Measurements from ENCODE around the gene TMEM108. TPM values are rescaled to one million over a fixed set of nuclear protein-coding genes. Genes with fewer than 3 reads are reported as not detected.

TMEM108 gene
- total RNA-seq, 1 experiment from 2014 or later = not detected

- Histone ChIP-seq H3K27me3 (replicated peaks; ENCODE audit: control insufficient read depth, insufficient read depth, low read length) (no peaks in the 10 kb centered on the region), H3K9me3 (no peaks in the 10 kb centered on the region), H3K36me3 (ENCODE audit: control insufficient read depth, insufficient read depth, low read length) (no peaks in the 10 kb centered on the region), H3K4me3 (ENCODE audit: low read depth, low read length) (no peak overlapping the region), H3K4me1 (no peaks in the 10 kb centered on the region)
- Mint-ChIP-seq H3K4me1 (ENCODE audit: low read depth, unreplicated experiment) (no peaks in the 10 kb centered on the region), H3K27me3 (ENCODE audit: insufficient read depth, unreplicated experiment) (peaks cover 6% of the 10 kb centered on the region), H3K9me3 (ENCODE audit: unreplicated experiment) (no peaks in the 10 kb centered on the region), H3K36me3 (ENCODE audit: insufficient read depth, unreplicated experiment) (no peaks in the 10 kb centered on the region), H3K4me3 (ENCODE audit: unreplicated experiment) (no peak overlapping the region), H3K27ac (ENCODE audit: unreplicated experiment) (no peak overlapping the region)
- intact Hi-C loops (cut with micrococcal nuclease; ENCODE audit: unreplicated experiment) = no loop called here
- TF ChIP-seq, protein P1, sequence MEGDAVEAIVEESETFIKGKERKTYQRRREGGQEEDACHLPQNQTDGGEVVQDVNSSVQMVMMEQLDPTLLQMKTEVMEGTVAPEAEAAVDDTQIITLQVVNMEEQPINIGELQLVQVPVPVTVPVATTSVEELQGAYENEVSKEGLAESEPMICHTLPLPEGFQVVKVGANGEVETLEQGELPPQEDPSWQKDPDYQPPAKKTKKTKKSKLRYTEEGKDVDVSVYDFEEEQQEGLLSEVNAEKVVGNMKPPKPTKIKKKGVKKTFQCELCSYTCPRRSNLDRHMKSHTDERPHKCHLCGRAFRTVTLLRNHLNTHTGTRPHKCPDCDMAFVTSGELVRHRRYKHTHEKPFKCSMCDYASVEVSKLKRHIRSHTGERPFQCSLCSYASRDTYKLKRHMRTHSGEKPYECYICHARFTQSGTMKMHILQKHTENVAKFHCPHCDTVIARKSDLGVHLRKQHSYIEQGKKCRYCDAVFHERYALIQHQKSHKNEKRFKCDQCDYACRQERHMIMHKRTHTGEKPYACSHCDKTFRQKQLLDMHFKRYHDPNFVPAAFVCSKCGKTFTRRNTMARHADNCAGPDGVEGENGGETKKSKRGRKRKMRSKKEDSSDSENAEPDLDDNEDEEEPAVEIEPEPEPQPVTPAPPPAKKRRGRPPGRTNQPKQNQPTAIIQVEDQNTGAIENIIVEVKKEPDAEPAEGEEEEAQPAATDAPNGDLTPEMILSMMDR (IDR thresholded peaks at IDR 0.05; ENCODE audit: insufficient read depth in 1 of 2, low read depth in 1 of 2, low read length in 1 of 2, severe bottlenecking in 1 of 2, unreplicated experiment in 1 of 2) = no peak
- ChIA-PET POLR2A (no interaction called here), CTCF (no interaction called here)
- no TSS peak for BruUV-seq (replicated peaks)
- DNase-seq = no peak
Observed at GRCh38 chr3:133125802-133126201, 87.6 kb downstream of the TMEM108 start.

DNA sequence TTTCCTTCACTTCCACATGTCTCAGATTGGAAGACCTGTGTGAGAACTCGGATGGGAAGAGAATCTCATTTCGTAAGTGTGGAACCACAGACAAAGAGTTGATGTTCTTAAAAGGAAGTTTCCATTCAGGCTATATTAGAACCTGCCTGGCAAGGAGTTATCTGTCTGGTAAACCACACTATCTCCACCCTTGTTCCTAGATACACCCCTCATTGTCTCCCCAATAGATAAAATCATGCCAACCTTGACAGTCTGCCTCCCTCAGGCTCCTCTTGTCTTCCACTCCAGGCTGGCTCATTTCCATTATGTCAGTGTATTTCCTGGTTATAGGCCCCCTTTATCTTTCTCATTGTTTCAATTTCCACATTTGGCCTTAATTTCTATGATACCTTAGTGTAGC lies 89.2 kb downstream of the TMEM108 start:
- TF ChIP-seq, protein P1 (IDR thresholded peaks at IDR 0.05; ENCODE audit: insufficient read depth in 1 of 2, low read depth in 1 of 2, low read length in 1 of 2, severe bottlenecking in 1 of 2, unreplicated experiment in 1 of 2) = no peak
- no peaks in the 10 kb centered on the region for H3K36me3 ChIP-seq (ENCODE audit: control insufficient read depth, insufficient read depth, low read length)
- no peak for DNase-seq
- no peak overlapping the region for H3K27ac Mint-ChIP-seq (ENCODE audit: unreplicated experiment)
- no peaks in the 10 kb centered on the region for H3K4me1 Mint-ChIP-seq (ENCODE audit: low read depth, unreplicated experiment)
- no peak overlapping the region for H3K4me3 Mint-ChIP-seq (ENCODE audit: unreplicated experiment)
- H3K4me3 ChIP-seq (ENCODE audit: low read depth, low read length) = no peak overlapping the region
- peaks cover 6% of the 10 kb centered on the region for H3K27me3 Mint-ChIP-seq (ENCODE audit: insufficient read depth, unreplicated experiment)
- no peaks in the 10 kb centered on the region for H3K9me3 Mint-ChIP-seq (ENCODE audit: unreplicated experiment)
- no peaks in the 10 kb centered on the region for H3K9me3 ChIP-seq
- CTCF ChIA-PET = no interaction called here
- POLR2A ChIA-PET = no interaction called here
- no TSS peak for BruUV-seq (replicated peaks)
- H3K27me3 ChIP-seq (replicated peaks; ENCODE audit: control insufficient read depth, insufficient read depth, low read length) = no peaks in the 10 kb centered on the region
- intact Hi-C loops (cut with micrococcal nuclease; ENCODE audit: unreplicated experiment) = loop anchor here (1.0 kb wide), 1 partner anchor 8 kb away; no protein-coding TSS in a partner anchor
- no peaks in the 10 kb centered on the region for H3K4me1 ChIP-seq
- H3K36me3 Mint-ChIP-seq (ENCODE audit: insufficient read depth, unreplicated experiment) = no peaks in the 10 kb centered on the region

DNA sequence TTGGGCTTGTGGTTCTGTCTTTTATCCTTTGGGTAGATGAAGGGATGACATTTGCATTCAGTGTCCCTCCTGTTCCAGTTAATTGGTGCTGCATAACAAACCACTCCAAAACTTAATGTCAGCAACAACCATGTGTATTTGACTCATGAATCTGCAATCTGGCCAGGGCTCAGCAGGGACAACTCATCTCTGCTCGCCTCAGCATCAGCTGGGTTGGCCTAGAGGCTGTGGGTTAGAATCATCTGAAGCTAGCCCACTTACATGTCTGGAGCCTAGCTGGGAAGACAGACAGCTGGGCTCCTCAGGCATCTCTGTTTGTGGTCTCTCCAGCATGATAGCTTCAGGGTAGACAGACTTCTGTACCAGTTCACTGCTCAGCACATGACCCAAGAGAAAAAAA lies 92.0 kb downstream of the TMEM108 start:
- intact Hi-C loops (cut with micrococcal nuclease; ENCODE audit: unreplicated experiment) = no loop called here
- H3K4me3 ChIP-seq (ENCODE audit: low read depth, low read length) = no peak overlapping the region
- DNase-seq = no peak
- no peak overlapping the region for H3K27ac Mint-ChIP-seq (ENCODE audit: unreplicated experiment)
- no peaks in the 10 kb centered on the region for H3K36me3 ChIP-seq (ENCODE audit: control insufficient read depth, insufficient read depth, low read length)
- no peaks in the 10 kb centered on the region for H3K9me3 Mint-ChIP-seq (ENCODE audit: unreplicated experiment)
- TF ChIP-seq, protein P1 (IDR thresholded peaks at IDR 0.05; ENCODE audit: insufficient read depth in 1 of 2, low read depth in 1 of 2, low read length in 1 of 2, severe bottlenecking in 1 of 2, unreplicated experiment in 1 of 2) = no peak
- H3K4me1 ChIP-seq = no peaks in the 10 kb centered on the region
- BruUV-seq (replicated peaks) = no TSS peak
- H3K4me3 Mint-ChIP-seq (ENCODE audit: unreplicated experiment) = no peak overlapping the region
- H3K4me1 Mint-ChIP-seq (ENCODE audit: low read depth, unreplicated experiment) = no peaks in the 10 kb centered on the region
- peaks cover 9% of the 10 kb centered on the region for H3K27me3 Mint-ChIP-seq (ENCODE audit: insufficient read depth, unreplicated experiment)
- ChIA-PET POLR2A (no interaction called here), CTCF (no interaction called here)
- no peaks in the 10 kb centered on the region for H3K36me3 Mint-ChIP-seq (ENCODE audit: insufficient read depth, unreplicated experiment)
- H3K27me3 ChIP-seq (replicated peaks; ENCODE audit: control insufficient read depth, insufficient read depth, low read length) = no peaks in the 10 kb centered on the region
- H3K9me3 ChIP-seq = no peaks in the 10 kb centered on the region

Measured in Caco-2 (cell line).